Thyroid gland (tissue), 4 donors: ENCODE data around the gene PHACTR3.

Source experiments
- POLR2A ChIP-seq, 2 donors: fragments of 450-650 bp; IDR thresholded peaks; one replicate each; pipeline ENCODE4 v1.6.1; 2017; ENCODE audit warnings: antibody characterized with exemption in 2 of 2, mild to moderate bottlenecking in 2 of 2, moderate library complexity in 1 of 2
- TF ChIP-seq, protein P1 (sequence below), 6 experiments: fragments of 200-600 bp in 3 of 6; fragments of 450-650 bp in 3 of 6; sonication (generic) in 3 of 6; IDR thresholded peaks; one replicate each; pipeline ENCODE4 v1.5.1; 2016 to 2019; ENCODE audit warnings: antibody characterized with exemption in 6 of 6, mild to moderate bottlenecking in 2 of 6, inconsistent platforms in 1 of 6, moderate library complexity in 1 of 6

GRCh38 chr20:59709636-59710035 is 105.3 kb downstream of the PHACTR3 start:
- TF ChIP-seq, protein P1, sequence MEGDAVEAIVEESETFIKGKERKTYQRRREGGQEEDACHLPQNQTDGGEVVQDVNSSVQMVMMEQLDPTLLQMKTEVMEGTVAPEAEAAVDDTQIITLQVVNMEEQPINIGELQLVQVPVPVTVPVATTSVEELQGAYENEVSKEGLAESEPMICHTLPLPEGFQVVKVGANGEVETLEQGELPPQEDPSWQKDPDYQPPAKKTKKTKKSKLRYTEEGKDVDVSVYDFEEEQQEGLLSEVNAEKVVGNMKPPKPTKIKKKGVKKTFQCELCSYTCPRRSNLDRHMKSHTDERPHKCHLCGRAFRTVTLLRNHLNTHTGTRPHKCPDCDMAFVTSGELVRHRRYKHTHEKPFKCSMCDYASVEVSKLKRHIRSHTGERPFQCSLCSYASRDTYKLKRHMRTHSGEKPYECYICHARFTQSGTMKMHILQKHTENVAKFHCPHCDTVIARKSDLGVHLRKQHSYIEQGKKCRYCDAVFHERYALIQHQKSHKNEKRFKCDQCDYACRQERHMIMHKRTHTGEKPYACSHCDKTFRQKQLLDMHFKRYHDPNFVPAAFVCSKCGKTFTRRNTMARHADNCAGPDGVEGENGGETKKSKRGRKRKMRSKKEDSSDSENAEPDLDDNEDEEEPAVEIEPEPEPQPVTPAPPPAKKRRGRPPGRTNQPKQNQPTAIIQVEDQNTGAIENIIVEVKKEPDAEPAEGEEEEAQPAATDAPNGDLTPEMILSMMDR (IDR thresholded peaks at IDR 0.05): no peak
- no peak for TF ChIP-seq POLR2A (IDR thresholded peaks at IDR 0.05)
